Stimulated activated CD8-positive, alpha-beta memory T cell treated with anti-CD3 and anti-CD28 coated beads, Interleukin-2, amount 100 ng/mL, for 1 hour (primary cell): ENCODE results near the gene SYCN.
"Not testable (repeated sequence)": the region's sequence is repeated elsewhere in the genome, so short reads cannot be mapped to it uniquely, and the experiment has no call there.

Experiments used
- DNase-seq, 2 donors: peaks; one replicate each; pipeline ENCODE4 v3.0.0-alpha.2; 2020; ENCODE audit warnings: low read depth in 2 of 2

SYCN gene

GRCh38 chr19:39224910-39225309 lies 20.8 kb upstream of the SYCN start:
- no peak for DNase-seq

GRCh38 chr19:39223703-39224279 lies 19.7 kb upstream of the SYCN start:
- no peak for DNase-seq

DNA sequence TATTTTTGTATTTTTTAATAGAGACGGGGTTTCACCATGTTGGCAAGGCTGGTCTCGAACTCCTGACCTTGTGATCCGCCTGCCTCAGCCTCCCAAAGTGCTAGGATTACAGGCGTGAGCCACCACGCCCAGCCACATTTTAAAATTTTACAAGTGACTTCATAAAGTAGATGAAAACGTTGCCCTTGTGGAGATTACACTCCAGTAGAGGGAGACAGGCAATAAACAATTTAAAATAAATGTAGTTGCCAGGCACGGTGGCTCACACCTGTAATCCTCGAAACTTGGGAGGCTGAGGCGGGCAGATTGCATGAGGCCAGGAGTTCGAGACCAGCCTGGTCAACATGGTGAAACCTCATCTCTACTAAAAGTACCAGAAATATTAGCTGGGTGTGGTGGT lies 15.0 kb upstream of the SYCN start:
- not testable (repeated sequence) for DNase-seq

DNA sequence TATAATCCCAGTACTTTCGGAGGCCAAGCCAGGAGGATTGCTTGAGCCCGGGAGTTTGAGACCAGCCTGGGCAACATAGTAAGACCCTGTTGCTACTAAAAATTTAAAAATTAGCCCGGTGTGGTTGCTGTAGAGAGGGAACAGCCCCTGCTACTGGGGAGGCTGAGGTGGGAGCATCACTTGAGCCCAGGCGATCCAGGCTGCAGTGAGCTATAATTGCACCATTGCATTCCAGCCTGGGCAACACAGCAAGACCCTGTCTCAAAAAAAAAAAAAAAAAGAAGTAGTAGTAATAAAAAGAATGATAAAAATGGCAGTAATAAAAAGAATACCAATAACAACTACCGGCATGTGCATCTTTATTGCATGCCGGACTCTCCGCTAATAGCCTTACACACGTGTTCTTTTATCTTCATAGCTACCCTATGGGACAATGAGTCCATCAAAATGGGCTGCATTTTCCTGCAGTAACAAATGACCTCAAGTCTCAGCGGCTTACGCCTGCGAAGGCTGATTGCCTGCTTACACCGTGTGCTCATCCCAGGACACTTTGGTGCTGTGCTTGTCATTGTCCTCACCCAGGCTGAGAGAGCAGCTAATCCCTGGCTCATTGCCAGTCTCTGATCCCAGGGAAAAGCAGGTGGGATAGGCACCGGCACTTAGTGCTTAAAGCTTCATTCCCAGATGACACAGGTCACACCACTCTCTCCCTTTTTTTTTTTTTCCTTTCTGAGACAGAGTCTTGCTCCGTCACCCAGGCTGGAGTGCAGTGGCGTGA lies 14.4 kb upstream of the SYCN start:
- DNase-seq: no peak

- no peak for DNase-seq
Observed at GRCh38 chr19:39217094-39217493, 13.0 kb upstream of the SYCN start.

DNA sequence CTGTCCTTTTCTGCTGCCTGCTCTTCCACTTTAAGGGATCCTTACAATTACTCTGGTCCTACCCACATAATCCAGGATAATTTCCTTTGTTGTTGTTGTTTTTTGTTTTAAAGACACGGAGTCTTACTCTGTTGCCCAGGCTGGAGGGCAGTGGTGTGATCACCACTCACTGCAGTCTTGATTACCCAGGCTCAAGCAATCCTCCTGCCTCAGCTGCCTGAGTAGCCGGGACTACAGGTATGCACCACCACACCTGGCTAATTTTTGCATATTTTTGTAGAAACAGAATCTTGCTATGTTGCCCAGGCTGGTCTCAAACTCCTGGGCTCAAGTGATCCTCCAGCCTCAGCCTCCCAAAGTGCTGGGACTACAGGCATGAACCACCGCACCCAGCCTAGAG lies 11.3 kb upstream of the SYCN start:
- DNase-seq: not testable (repeated sequence)

- DNase-seq: peak; percentile 15 to 41
Observed at GRCh38 chr19:39212375-39212742, 8.3 kb upstream of the SYCN start.

GRCh38 chr19:39211731-39212374 lies 7.8 kb upstream of the SYCN start:
- no peak for DNase-seq

DNA sequence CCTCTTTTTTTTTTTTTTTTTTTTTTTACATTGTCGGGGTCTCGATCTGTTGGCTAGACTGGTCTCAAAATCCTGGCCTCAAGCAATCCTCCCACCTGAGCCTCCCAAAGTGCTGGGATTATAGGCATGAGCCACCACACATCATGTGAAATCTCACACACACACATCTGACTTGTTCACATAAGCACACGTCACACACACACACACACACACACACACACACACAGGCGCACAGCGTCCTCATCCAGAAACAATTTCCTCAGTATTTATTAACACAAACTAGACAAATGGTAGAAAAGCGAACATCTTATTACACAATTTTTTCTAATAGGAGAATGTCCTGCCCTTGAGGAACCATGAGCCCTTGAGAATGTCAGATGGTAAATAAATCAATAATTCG lies 5.1 kb upstream of the SYCN start:
- DNase-seq: no peak

- no peak for DNase-seq
Observed at GRCh38 chr19:39208175-39208795, 4.2 kb upstream of the SYCN start.

- no peak for DNase-seq
Observed at GRCh38 chr19:39207293-39207836, 3.3 kb upstream of the SYCN start.

GRCh38 chr19:39206122-39206521 lies 2.1 kb upstream of the SYCN start:
- DNase-seq: no peak

- DNase-seq: no peak
Observed at GRCh38 chr19:39205449-39205764, 1.3 kb upstream of the SYCN start.

GRCh38 chr19:39202998-39203355 lies 1.1 kb downstream of the SYCN start:
- no peak for DNase-seq

GRCh38 chr19:39200803-39201115 lies 3.3 kb downstream of the SYCN start:
- no peak for DNase-seq

GRCh38 chr19:39200066-39200802 lies 3.8 kb downstream of the SYCN start:
- DNase-seq: no peak

- DNase-seq: no peak
Observed at GRCh38 chr19:39199025-39199424, 5.0 kb downstream of the SYCN start.

GRCh38 chr19:39197808-39198207 lies 6.3 kb downstream of the SYCN start:
- DNase-seq: no peak

- no peak for DNase-seq
Observed at GRCh38 chr19:39196860-39197562, 7.1 kb downstream of the SYCN start, which contains the start of gene NCCRP1. TSS of gene NCCRP1 (plus strand) at chr19:39196964. CDS start at chr19:39196983, 19 bp downstream.

DNA sequence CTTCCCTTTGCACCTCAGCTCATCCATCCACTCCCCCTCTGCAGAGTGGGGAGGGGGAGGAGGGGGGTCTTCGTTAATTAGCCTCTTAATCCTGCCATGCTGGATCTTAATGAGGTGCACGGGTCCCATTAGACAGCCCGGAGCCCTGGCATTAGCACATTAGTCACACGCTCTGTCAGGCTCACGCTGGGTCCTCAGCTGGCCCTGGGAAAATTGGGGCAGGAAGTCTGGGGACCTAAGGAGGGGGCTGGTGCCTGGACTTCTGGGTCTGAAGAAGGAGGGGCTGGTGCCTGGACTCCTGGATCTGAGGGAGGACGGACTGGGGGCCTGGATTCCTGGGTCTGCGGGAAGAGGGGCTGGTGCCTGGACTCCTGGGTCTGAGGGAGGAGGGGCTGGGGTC lies 7.7 kb downstream of the SYCN start:
- DNase-seq: no peak

DNA sequence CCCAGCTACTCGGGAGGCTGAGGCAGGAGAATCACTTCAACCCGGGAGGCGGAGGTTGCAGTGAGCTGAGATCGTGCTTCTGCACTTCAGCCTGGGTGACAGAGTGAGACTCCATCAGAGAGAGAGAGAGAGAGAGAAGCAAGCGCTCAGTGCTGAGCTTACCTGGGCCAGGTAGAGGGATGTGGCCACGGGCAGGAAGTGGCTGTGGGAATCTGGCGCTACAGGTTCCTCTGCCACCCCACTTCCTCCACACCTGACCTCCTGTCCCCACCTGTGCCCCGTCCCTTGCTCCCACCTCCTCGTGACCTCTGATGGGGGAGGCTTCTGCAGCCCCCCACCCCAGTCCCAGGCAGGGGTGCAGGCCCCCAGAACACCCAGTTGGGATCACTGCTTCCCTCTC lies 8.3 kb downstream of the SYCN start:
- DNase-seq: no peak
